Parathyroid adenoma (tissue), 2 donors: Measurements from ENCODE around the gene DGCR2.

Experiments used
- H2AFZ ChIP-seq: fragments of 300-600 bp; sonication (generic); one replicate; pipeline ENCODE4 v1.7.0; 2017; ENCODE audit warnings: antibody characterized with exemption, mild to moderate bottlenecking
- H3K27ac ChIP-seq: fragments of 300-600 bp; sonication (generic); one replicate; pipeline ENCODE4 v1.7.0; 2017
- H3K27me3 ChIP-seq: fragments of 300-600 bp; sonication (generic); one replicate; pipeline ENCODE4 v1.7.0; 2017; ENCODE audit warnings: low read length; ENCODE audit not compliant: control insufficient read depth, insufficient read depth
- H3K36me3 ChIP-seq: fragments of 300-600 bp; sonication (generic); one replicate; pipeline ENCODE4 v1.7.0; 2017; ENCODE audit warnings: low read length; ENCODE audit not compliant: control insufficient read depth, insufficient read depth
- H3K4me1 ChIP-seq: fragments of 300-600 bp; sonication (generic); one replicate; pipeline ENCODE4 v1.7.0; 2017; ENCODE audit warnings: control low read depth
- H3K4me2 ChIP-seq: fragments of 300-600 bp; sonication (generic); one replicate; pipeline ENCODE4 v1.7.0; 2017; ENCODE audit warnings: low read length
- H3K4me3 ChIP-seq: fragments of 300-600 bp; sonication (generic); one replicate; pipeline ENCODE4 v1.7.0; 2017; ENCODE audit warnings: low read depth, low read length
- H3K79me2 ChIP-seq: fragments of 300-600 bp; sonication (generic); one replicate; pipeline ENCODE4 v1.7.0; 2017; ENCODE audit warnings: control low read depth
- H3K9ac ChIP-seq: fragments of 300-600 bp; sonication (generic); one replicate; pipeline ENCODE4 v1.7.0; 2017; ENCODE audit warnings: mild to moderate bottlenecking
- H3K9me3 ChIP-seq: fragments of 300-600 bp; sonication (generic); one replicate; pipeline ENCODE4 v1.7.0; 2017; ENCODE audit warnings: low read length; ENCODE audit not compliant: control insufficient read depth
- CTCF ChIP-seq: fragments of 300-600 bp; sonication (generic); IDR thresholded peaks from one replicate; pipeline ENCODE4 v1.7.0; 2017; ENCODE audit warnings: antibody characterized with exemption, mild to moderate bottlenecking
- donor health status: primary hyperparathyroidism.

The DGCR2 gene

GRCh38 chr22:19131685-19132015 is 9.4 kb upstream of the DGCR2 start:
- TF ChIP-seq CTCF: no peak
- Histone ChIP-seq H3K27ac (no peak overlapping the region), H3K27me3 (no peaks in the 10 kb centered on the region), H3K4me2 (no peak overlapping the region), H3K4me1 (no peaks in the 10 kb centered on the region), H3K9me3 (no peaks in the 10 kb centered on the region), H3K36me3 (no peaks in the 10 kb centered on the region), H3K9ac (no peak overlapping the region), H2AFZ (no peak overlapping the region), H3K79me2 (no peaks in the 10 kb centered on the region), H3K4me3 (no peak overlapping the region)

GRCh38 chr22:19130959-19131684 is 8.9 kb upstream of the DGCR2 start, which contains the start of gene TSSK2:
Gene TSSK2 (plus strand): TSS chr22:19131308. CDS start chr22:19131400, 92 bp downstream.
- Histone ChIP-seq H3K4me3 (no peak within 1 kb of the TSS), H3K9ac (no peak within 1 kb of the TSS), H3K9me3 (no peaks in the 10 kb centered on the region), H2AFZ (no peak within 1 kb of the TSS), H3K27me3 (no peaks in the 10 kb centered on the region), H3K79me2 (no peaks in the 10 kb centered on the region), H3K27ac (no peak within 1 kb of the TSS), H3K36me3 (no peaks in the 10 kb centered on the region), H3K4me1 (no peaks in the 10 kb centered on the region), H3K4me2 (no peak within 1 kb of the TSS)
- TF ChIP-seq CTCF: no peak

- H2AFZ ChIP-seq: no peak overlapping the region
- no peak overlapping the region for H3K27ac ChIP-seq
- no peaks in the 10 kb centered on the region for H3K79me2 ChIP-seq
- H3K4me1 ChIP-seq: no peaks in the 10 kb centered on the region
- TF ChIP-seq CTCF: no peak
- H3K36me3 ChIP-seq: no peaks in the 10 kb centered on the region
- no peaks in the 10 kb centered on the region for H3K9me3 ChIP-seq
- H3K4me3 ChIP-seq: no peak overlapping the region
- H3K27me3 ChIP-seq: no peaks in the 10 kb centered on the region
- H3K9ac ChIP-seq: no peak overlapping the region
- no peak overlapping the region for H3K4me2 ChIP-seq
Observed at GRCh38 chr22:19129871-19130270, 7.7 kb upstream of the DGCR2 start.

- Histone ChIP-seq H3K27ac (no peak overlapping the region), H2AFZ (no peak overlapping the region), H3K4me3 (no peak overlapping the region), H3K27me3 (no peaks in the 10 kb centered on the region), H3K4me2 (no peak overlapping the region), H3K9me3 (no peaks in the 10 kb centered on the region), H3K9ac (no peak overlapping the region), H3K79me2 (no peaks in the 10 kb centered on the region), H3K36me3 (no peaks in the 10 kb centered on the region), H3K4me1 (no peaks in the 10 kb centered on the region)
- no peak for TF ChIP-seq CTCF
Observed at GRCh38 chr22:19128946-19129727, 6.9 kb upstream of the DGCR2 start.
